Vagina (tissue), 2 donors: ENCODE measurements around the gene ENTPD7.

Experiments
- POLR2A ChIP-seq, 2 donors: fragments of 450-650 bp; IDR thresholded peaks; one replicate each; pipeline ENCODE4 v1.6.1; 2017; ENCODE audit warnings: antibody characterized with exemption in 2 of 2, mild to moderate bottlenecking in 2 of 2, moderate library complexity in 2 of 2
- POLR2AphosphoS5 ChIP-seq, 2 donors: sonication (generic); formaldehyde crosslinking; IDR thresholded peaks; one replicate each; pipeline ENCODE4 v1.9.0; 2017; ENCODE audit warnings: antibody characterized with exemption in 2 of 2, mild to moderate bottlenecking in 2 of 2, low read depth in 1 of 2; ENCODE audit not compliant: insufficient read depth in 1 of 2
- TF ChIP-seq, protein P1 (sequence below), 3 experiments: fragments of 450-650 bp in 2 of 3; fragments of 200-600 bp in 1 of 3; sonication (generic) in 1 of 3; IDR thresholded peaks; one replicate each; pipeline ENCODE4 v1.5.1; 2017 to 2019; ENCODE audit warnings: antibody characterized with exemption in 3 of 3, mild to moderate bottlenecking in 2 of 3, moderate library complexity in 2 of 3

GRCh38 chr10:99750641-99751040 is 91.3 kb downstream of the ENTPD7 start:
- TF ChIP-seq, protein P1, sequence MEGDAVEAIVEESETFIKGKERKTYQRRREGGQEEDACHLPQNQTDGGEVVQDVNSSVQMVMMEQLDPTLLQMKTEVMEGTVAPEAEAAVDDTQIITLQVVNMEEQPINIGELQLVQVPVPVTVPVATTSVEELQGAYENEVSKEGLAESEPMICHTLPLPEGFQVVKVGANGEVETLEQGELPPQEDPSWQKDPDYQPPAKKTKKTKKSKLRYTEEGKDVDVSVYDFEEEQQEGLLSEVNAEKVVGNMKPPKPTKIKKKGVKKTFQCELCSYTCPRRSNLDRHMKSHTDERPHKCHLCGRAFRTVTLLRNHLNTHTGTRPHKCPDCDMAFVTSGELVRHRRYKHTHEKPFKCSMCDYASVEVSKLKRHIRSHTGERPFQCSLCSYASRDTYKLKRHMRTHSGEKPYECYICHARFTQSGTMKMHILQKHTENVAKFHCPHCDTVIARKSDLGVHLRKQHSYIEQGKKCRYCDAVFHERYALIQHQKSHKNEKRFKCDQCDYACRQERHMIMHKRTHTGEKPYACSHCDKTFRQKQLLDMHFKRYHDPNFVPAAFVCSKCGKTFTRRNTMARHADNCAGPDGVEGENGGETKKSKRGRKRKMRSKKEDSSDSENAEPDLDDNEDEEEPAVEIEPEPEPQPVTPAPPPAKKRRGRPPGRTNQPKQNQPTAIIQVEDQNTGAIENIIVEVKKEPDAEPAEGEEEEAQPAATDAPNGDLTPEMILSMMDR (IDR thresholded peaks at IDR 0.05): no peak
- TF ChIP-seq POLR2AphosphoS5 (IDR thresholded peaks at IDR 0.05; ENCODE audit: insufficient read depth in 1 of 2, low read depth in 1 of 2): no peak
- no peak for TF ChIP-seq POLR2A (IDR thresholded peaks at IDR 0.05)
